ENCODE measurements around the gene KLRG1. TPM values are rescaled to one million over a fixed set of nuclear protein-coding genes. Genes with fewer than 3 reads are reported as not detected.

The KLRG1 gene
- total RNA-seq = 8.0 TPM

- no peak for DNase-seq
Observed at GRCh38 chr12:8989413-8989812, at the start of gene KLRG1. Gene KLRG1, plus strand, starts transcription at chr12:8989546. Its CDS starts 90 bp downstream, at chr12:8989636.

GRCh38 chr12:8941691-8942478 lies 47.5 kb upstream of the KLRG1 start:
- no peak for DNase-seq

- no peak for DNase-seq
Observed at GRCh38 chr12:8943565-8944186, 45.7 kb upstream of the KLRG1 start.

GRCh38 chr12:8946733-8947132 lies 42.6 kb upstream of the KLRG1 start:
- no peak for DNase-seq

GRCh38 chr12:8947737-8948136 lies 41.6 kb upstream of the KLRG1 start:
- DNase-seq = no peak

- no peak for DNase-seq
Observed at GRCh38 chr12:8948701-8949341, 40.5 kb upstream of the KLRG1 start.

- DNase-seq = peak; percentile 98
Observed at GRCh38 chr12:8949342-8950220, 39.8 kb upstream of the KLRG1 start, which contains the start of gene M6PR. Gene M6PR, minus strand, starts transcription at chr12:8949645. Its CDS starts 3,241 bp downstream, at chr12:8946404.

- no peak for DNase-seq
Observed at GRCh38 chr12:8950221-8950527, 39.2 kb upstream of the KLRG1 start.

GRCh38 chr12:8950702-8951478 lies 38.5 kb upstream of the KLRG1 start:
- no peak for DNase-seq

GRCh38 chr12:8951744-8952143 lies 37.6 kb upstream of the KLRG1 start:
- no peak for DNase-seq

GRCh38 chr12:8953773-8954402 lies 35.5 kb upstream of the KLRG1 start:
- DNase-seq = no peak

GRCh38 chr12:8956073-8956472 lies 33.3 kb upstream of the KLRG1 start:
- DNase-seq = no peak

GRCh38 chr12:8956772-8957171 lies 32.6 kb upstream of the KLRG1 start:
- no peak for DNase-seq

- no peak for DNase-seq
Observed at GRCh38 chr12:8957561-8957960, 31.8 kb upstream of the KLRG1 start.

- no peak for DNase-seq
Observed at GRCh38 chr12:8958066-8958465, 31.3 kb upstream of the KLRG1 start.

GRCh38 chr12:8960176-8960575 lies 29.2 kb upstream of the KLRG1 start:
- no peak for DNase-seq

GRCh38 chr12:8968761-8969160 lies 20.6 kb upstream of the KLRG1 start:
- no peak for DNase-seq

- no peak for DNase-seq
Observed at GRCh38 chr12:8969861-8970411, 19.4 kb upstream of the KLRG1 start.

GRCh38 chr12:8970432-8970831 lies 18.9 kb upstream of the KLRG1 start:
- DNase-seq = no peak

- no peak for DNase-seq
Observed at GRCh38 chr12:8980137-8980536, 9.2 kb upstream of the KLRG1 start.

GRCh38 chr12:8985213-8985754 lies 4.1 kb upstream of the KLRG1 start:
- DNase-seq = no peak
